Astrocyte (in vitro differentiated cells and primary cell): Measurements from ENCODE around the gene TMEM39A. TPM values are rescaled to one million over a fixed set of nuclear protein-coding genes. Genes with fewer than 3 reads are reported as not detected.

Experiments used
- DNase-seq: peaks from one replicate; pipeline ENCODE4 v3.0.0-alpha.2; 2010; ENCODE audit warnings: low read depth
- FAIRE-seq: peaks from 2 replicates; lab custom pipeline; 2011; peaks lifted over from hg19 to GRCh38; lab: Jason Lieb, UNC
- H2AFZ ChIP-seq: 2 replicates; pipeline ENCODE4 v1.6.0; 2012; ENCODE audit warnings: low read depth, low read length, inconsistent platforms
- H3K27ac ChIP-seq: 2 replicates; pipeline ENCODE4 v1.5.1; 2011; ENCODE audit warnings: low read depth, low read length, inconsistent platforms
- H3K27me3 ChIP-seq: 2 replicates; pipeline ENCODE4 v1.6.0; 2011; ENCODE audit warnings: low read length, inconsistent platforms; ENCODE audit not compliant: insufficient read depth
- H3K36me3 ChIP-seq: 2 replicates; pipeline ENCODE4 v1.5.1; 2011; ENCODE audit warnings: low read length, inconsistent platforms; ENCODE audit not compliant: insufficient read depth
- H3K4me1 ChIP-seq: 2 replicates; pipeline ENCODE4 v1.5.1; 2011; ENCODE audit warnings: low read length, inconsistent platforms; ENCODE audit not compliant: insufficient read depth
- H3K4me2 ChIP-seq: 2 replicates; pipeline ENCODE4 v1.6.0; 2012; ENCODE audit warnings: low read length, inconsistent platforms
- H3K4me3 ChIP-seq: 2 replicates; pipeline ENCODE4 v1.5.1; 2011; ENCODE audit warnings: low read depth, mild to moderate bottlenecking, low read length, inconsistent platforms; ENCODE audit not compliant: insufficient read depth
- H3K79me2 ChIP-seq: 2 replicates; pipeline ENCODE4 v1.6.0; 2012; ENCODE audit warnings: mild to moderate bottlenecking, low read length, inconsistent platforms; ENCODE audit not compliant: insufficient read depth
- H3K9ac ChIP-seq: 2 replicates; pipeline ENCODE4 v1.6.0; 2012; ENCODE audit warnings: mild to moderate bottlenecking, low read length, inconsistent platforms
- H3K9me3 ChIP-seq: 2 replicates; pipeline ENCODE4 v1.5.1; 2012; ENCODE audit warnings: low read depth, mild to moderate bottlenecking, low read length, inconsistent platforms; ENCODE audit not compliant: insufficient read depth
- H4K20me1 ChIP-seq: 2 replicates; pipeline ENCODE4 v1.6.0; 2012; ENCODE audit warnings: low read length, inconsistent platforms; ENCODE audit not compliant: insufficient read depth
- H3K27ac Mint-ChIP-seq: one replicate; pipeline ENCODE4 v1.8.0; 2021; ENCODE audit warnings: mild to moderate bottlenecking, mixed read lengths; ENCODE audit not compliant: unreplicated experiment
- H3K27me3 Mint-ChIP-seq: one replicate; pipeline ENCODE4 v1.8.0; 2021; ENCODE audit warnings: low read depth, mixed read lengths; ENCODE audit not compliant: unreplicated experiment
- H3K36me3 Mint-ChIP-seq: one replicate; pipeline ENCODE4 v1.8.0; 2021; ENCODE audit warnings: low read depth, mixed read lengths; ENCODE audit not compliant: unreplicated experiment
- H3K4me1 Mint-ChIP-seq: one replicate; pipeline ENCODE4 v1.8.0; 2021; ENCODE audit warnings: low read depth, mixed read lengths; ENCODE audit not compliant: unreplicated experiment
- H3K4me3 Mint-ChIP-seq: one replicate; pipeline ENCODE4 v1.8.0; 2021; ENCODE audit warnings: mild to moderate bottlenecking, moderate library complexity, mixed read lengths; ENCODE audit not compliant: unreplicated experiment
- H3K9me3 Mint-ChIP-seq: one replicate; pipeline ENCODE4 v1.8.0; 2021; ENCODE audit warnings: mild to moderate bottlenecking, mixed read lengths; ENCODE audit not compliant: unreplicated experiment
- CTCF ChIP-seq: IDR thresholded peaks from 2 replicates; pipeline ENCODE4 v1.5.1; 2011; ENCODE audit warnings: low read depth, mild to moderate bottlenecking, inconsistent platforms, low read length, moderate library complexity; ENCODE audit not compliant: insufficient read depth
- EZH2 ChIP-seq: IDR thresholded peaks from 2 replicates; pipeline ENCODE4 v1.6.1; 2012; ENCODE audit warnings: mild to moderate bottlenecking, low read length, inconsistent platforms; ENCODE audit not compliant: insufficient read depth
- total RNA-seq: library from RNA; stranded (reverse); gene quantifications from 2 replicates; pipeline ENCODE4 v1.2.1, GENCODE V29; 2021

Gene TMEM39A
- total RNA-seq, 1 donor from 2014 or later, result 53.4 TPM

DNA sequence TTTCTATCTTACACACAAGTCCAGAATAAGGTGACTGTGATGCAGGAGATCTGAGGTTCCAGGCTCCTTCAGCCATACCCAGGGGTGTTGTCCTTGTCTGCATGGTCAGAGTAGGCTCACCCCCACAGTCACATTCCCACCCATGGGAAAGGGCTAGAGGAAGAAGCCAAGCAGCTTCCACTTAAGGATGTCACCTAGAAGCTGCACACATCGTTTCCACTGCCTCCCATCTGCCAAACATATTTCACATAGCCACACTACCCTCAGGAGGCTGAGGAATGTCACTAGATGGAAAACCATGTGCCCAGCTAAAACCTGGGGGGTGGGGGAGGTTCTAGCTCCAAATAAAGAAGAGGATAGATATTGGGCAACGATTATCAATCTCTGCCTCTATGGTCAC, 58.1 kb downstream of the TMEM39A start:
- DNase-seq (no peak), FAIRE-seq (no peak)
- peaks cover 22% of the 10 kb centered on the region for H4K20me1 ChIP-seq
- no peak overlapping the region for H2AFZ ChIP-seq
- no peak overlapping the region for H3K27ac ChIP-seq
- no peaks in the 10 kb centered on the region for H3K9me3 Mint-ChIP-seq
- no peak overlapping the region for H3K4me3 Mint-ChIP-seq
- no peak overlapping the region for H3K4me3 ChIP-seq
- peaks cover 42% of the 10 kb centered on the region for H3K36me3 Mint-ChIP-seq
- no peaks in the 10 kb centered on the region for H3K9me3 ChIP-seq
- no peak overlapping the region for H3K27ac Mint-ChIP-seq
- no peaks in the 10 kb centered on the region for H3K4me1 ChIP-seq
- no peak for TF ChIP-seq EZH2
- H3K27me3 Mint-ChIP-seq, result no peaks in the 10 kb centered on the region
- H3K9ac ChIP-seq, result no peak overlapping the region
- H3K4me1 Mint-ChIP-seq, result peaks cover 18% of the 10 kb centered on the region
- peaks cover 49% of the 10 kb centered on the region for H3K36me3 ChIP-seq
- H3K27me3 ChIP-seq, result no peaks in the 10 kb centered on the region
- no peak overlapping the region for H3K4me2 ChIP-seq
- no peaks in the 10 kb centered on the region for H3K79me2 ChIP-seq

- H3K4me1 Mint-ChIP-seq, result peaks cover 9% of the 10 kb centered on the region
- H3K27ac Mint-ChIP-seq, result no peak overlapping the region
- Histone ChIP-seq H4K20me1 (peaks cover 10% of the 10 kb centered on the region), H3K36me3 (peaks cover 51% of the 10 kb centered on the region), H3K27ac (no peak overlapping the region), H3K9ac (no peak overlapping the region), H3K4me2 (no peak overlapping the region), H3K27me3 (no peaks in the 10 kb centered on the region), H3K79me2 (no peaks in the 10 kb centered on the region), H3K4me1 (no peaks in the 10 kb centered on the region), H2AFZ (no peak overlapping the region), H3K9me3 (no peaks in the 10 kb centered on the region), H3K4me3 (no peak overlapping the region)
- TF ChIP-seq EZH2 (no peak), CTCF (no peak)
- H3K27me3 Mint-ChIP-seq, result no peaks in the 10 kb centered on the region
- no peak for FAIRE-seq
- no peaks in the 10 kb centered on the region for H3K9me3 Mint-ChIP-seq
- DNase-seq, result no peak
- H3K4me3 Mint-ChIP-seq, result no peak overlapping the region
- peaks cover 31% of the 10 kb centered on the region for H3K36me3 Mint-ChIP-seq
Measured at GRCh38 chr3:119403201-119403600, 60.2 kb downstream of the TMEM39A start.

DNA sequence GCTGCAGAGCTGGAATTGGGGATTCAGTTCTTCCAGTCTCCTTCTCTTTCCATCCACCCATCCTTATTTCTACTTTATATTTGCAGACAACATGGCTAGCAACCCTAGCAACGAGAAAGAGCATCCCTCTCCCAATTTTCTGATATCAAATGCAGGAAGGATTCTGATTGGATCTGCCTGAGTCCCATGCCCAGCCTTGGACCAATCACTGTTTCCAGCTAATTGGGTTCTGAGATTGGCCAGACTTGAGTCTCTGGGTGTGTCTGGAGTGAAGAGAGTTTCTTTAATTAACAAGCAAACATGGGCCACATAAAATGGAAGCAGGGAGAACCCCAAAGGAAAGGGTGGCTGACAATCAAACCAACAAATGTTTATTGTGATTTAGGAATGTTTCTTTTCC, 60.6 kb downstream of the TMEM39A start:
- Mint-ChIP-seq H3K4me1 (peaks cover 9% of the 10 kb centered on the region), H3K4me3 (no peak overlapping the region), H3K27me3 (no peaks in the 10 kb centered on the region), H3K9me3 (no peaks in the 10 kb centered on the region), H3K27ac (no peak overlapping the region), H3K36me3 (peaks cover 31% of the 10 kb centered on the region)
- FAIRE-seq (no peak), DNase-seq (no peak)
- no peak overlapping the region for H3K9ac ChIP-seq
- H3K4me2 ChIP-seq, result no peak overlapping the region
- H3K27ac ChIP-seq, result no peak overlapping the region
- H4K20me1 ChIP-seq, result peaks cover 9% of the 10 kb centered on the region
- H3K4me1 ChIP-seq, result no peaks in the 10 kb centered on the region
- peaks cover 48% of the 10 kb centered on the region for H3K36me3 ChIP-seq
- TF ChIP-seq EZH2 (no peak), CTCF (no peak)
- H3K27me3 ChIP-seq, result no peaks in the 10 kb centered on the region
- H3K79me2 ChIP-seq, result no peaks in the 10 kb centered on the region
- H3K9me3 ChIP-seq, result no peaks in the 10 kb centered on the region
- H3K4me3 ChIP-seq, result no peak overlapping the region
- no peak overlapping the region for H2AFZ ChIP-seq
